Heart left ventricle (tissue), 16 donors: ENCODE measurements around the gene CACNG6. TPM values are rescaled to one million over a fixed set of nuclear protein-coding genes. Genes with fewer than 3 reads are reported as not detected.
"Not testable (repeated sequence)": the region's sequence is repeated elsewhere in the genome, so short reads cannot be mapped to it uniquely, and the experiment has no call there.

Experiments
- ATAC-seq, 4 donors: fragments of 200-7000 bp; cut with Tn5 transposase; one replicate each; pipeline ENCODE4 v1.9.1; 2020 to 2022; ENCODE audit warnings: moderate library complexity in 4 of 4, mild to moderate bottlenecking in 3 of 4, moderate number of reproducible peaks in 1 of 4
- DNase-seq, 5 donors: peaks; one replicate each; pipeline ENCODE4 v3.0.0-alpha.2; 2020
- H3K27ac ChIP-seq, 12 donors: fragments of 200-600 bp; sonication (generic) in 4 of 12; one replicate each; pipeline versions ENCODE4 v1.5.0 to v1.8.0; 2016 to 2022; ENCODE audit warnings: mild to moderate bottlenecking in 2 of 12
- H3K27me3 ChIP-seq, 9 donors: fragments of 200-600 bp; sonication (generic) in 2 of 9; one replicate each; pipeline versions ENCODE4 v1.5.1 to v1.8.0; 2016 to 2022; ENCODE audit warnings: mild to moderate bottlenecking in 3 of 9
- H3K36me3 ChIP-seq, 9 donors: fragments of 200-600 bp; sonication (generic) in 2 of 9; one replicate each; pipeline versions ENCODE4 v1.5.0 to v1.8.0; 2018 to 2022; ENCODE audit warnings: mild to moderate bottlenecking in 2 of 9
- H3K4me1 ChIP-seq, 12 donors: fragments of 200-600 bp; sonication (generic) in 4 of 12; one replicate each; pipeline versions ENCODE4 v1.5.0 to v1.8.0; 2016 to 2022; ENCODE audit warnings: mild to moderate bottlenecking in 3 of 12
- H3K4me3 ChIP-seq, 12 donors: fragments of 200-600 bp; sonication (generic) in 4 of 12; one replicate each; pipeline versions ENCODE4 v1.5.0 to v1.8.0; 2017 to 2022; ENCODE audit warnings: mild to moderate bottlenecking in 9 of 12, moderate library complexity in 4 of 12
- H3K9me3 ChIP-seq, 12 donors: fragments of 200-600 bp; sonication (generic) in 4 of 12; one replicate each; pipeline versions ENCODE4 v1.5.0 to v1.8.0; 2016 to 2022; ENCODE audit warnings: mild to moderate bottlenecking in 1 of 12
- POLR2A ChIP-seq, 2 donors: fragments of 450-650 bp; IDR thresholded peaks; one replicate each; pipeline ENCODE4 v1.6.1; 2017; ENCODE audit warnings: antibody characterized with exemption in 2 of 2, mild to moderate bottlenecking in 2 of 2, moderate library complexity in 2 of 2
- WGBS, 4 donors: extraction: QIAGEN DNeasy Blood & Tissue Kit in 2 of 4; methylation state at CpG; one replicate each; pipeline versions ENCODE4 v1.1.5 to v1.1.7; 2013 to 2018; 5-methylcytosine and 5-hydroxymethylcytosine counted together
- intact Hi-C, 10 donors: fragments of 100-400 bp; cut with DNase I; formaldehyde crosslinking; loops; one replicate each; pipeline versions ENCODE4 v1.11.1 to v1.14.2; 2022
- polyA plus RNA-seq, 2 donors: library from polyadenylated mRNA; stranded (reverse); fragments of 200-250 nt; gene quantifications; one replicate each; pipeline ENCODE4 v1.2.3, GENCODE V29; 2013
- total RNA-seq, 9 donors: library from RNA; depleted of rRNA in 2 of 9; stranded (reverse); fragments of >200 nt in 2 of 9; fragmentation: NEBNext Ultra II Directional in 3 of 9; extraction: Animal tissue kit (Norgen Biotek cat#: 25700) in 3 of 9; gene quantifications; one replicate each; pipeline versions ENCODE4 v1.1.0 to v1.2.4, GENCODE V29; 2016 to 2023
- TF ChIP-seq, protein P1 (sequence below), 12 donors: fragments of 200-600 bp; sonication (generic) in 4 of 12; IDR thresholded peaks; one replicate each; pipeline versions ENCODE4 v1.5.0 to v1.8.0; 2018 to 2022; ENCODE audit warnings: antibody characterized with exemption in 12 of 12, mild to moderate bottlenecking in 5 of 12
- donor health status: ischemic (EF 13 %, LVEDD 7.1; RV severe dilation, severe dysfunction).
- donor health status: healthy with polysubstance abuse.
- donor health status: DM: no; HTN: yes; CAD: no.
- donor health status: DM: no; HTN: no; CAD: no.
- donor health status: ischemic (EF 25% LVEDD 6.9; RV normal size, moderate dysfunction).
- donor health status: ischemic (EF 25% LVEDD 5.7; RV mildly dilated, moderate dysfunction).
- donor health status: healthy.
- donor health status: DM: yes; HTN: yes; CAD: no.
- donor health status: ischemic (EF 35%, LVEDD 5.7; RV mildly dilated, moderate dysfunction).
- donor health status: nonischemic (EF 11% LVEDD 7.7; RV severe dilation, severe dysfunction).
- donor health status: DM: yes; HTN: yes; CAD: no.
- donor health status: PGD.
- donor health status: ischemic (EF 29% LVEDD 5.4; RV normal size, mild dysfunction).
- donor health status: nonischemic (EF 23%, LVEDD 6.1; RV moderate dilation, normal function).

CACNG6 gene
- total and polyA plus RNA-seq, 11 donors: not detected

DNA sequence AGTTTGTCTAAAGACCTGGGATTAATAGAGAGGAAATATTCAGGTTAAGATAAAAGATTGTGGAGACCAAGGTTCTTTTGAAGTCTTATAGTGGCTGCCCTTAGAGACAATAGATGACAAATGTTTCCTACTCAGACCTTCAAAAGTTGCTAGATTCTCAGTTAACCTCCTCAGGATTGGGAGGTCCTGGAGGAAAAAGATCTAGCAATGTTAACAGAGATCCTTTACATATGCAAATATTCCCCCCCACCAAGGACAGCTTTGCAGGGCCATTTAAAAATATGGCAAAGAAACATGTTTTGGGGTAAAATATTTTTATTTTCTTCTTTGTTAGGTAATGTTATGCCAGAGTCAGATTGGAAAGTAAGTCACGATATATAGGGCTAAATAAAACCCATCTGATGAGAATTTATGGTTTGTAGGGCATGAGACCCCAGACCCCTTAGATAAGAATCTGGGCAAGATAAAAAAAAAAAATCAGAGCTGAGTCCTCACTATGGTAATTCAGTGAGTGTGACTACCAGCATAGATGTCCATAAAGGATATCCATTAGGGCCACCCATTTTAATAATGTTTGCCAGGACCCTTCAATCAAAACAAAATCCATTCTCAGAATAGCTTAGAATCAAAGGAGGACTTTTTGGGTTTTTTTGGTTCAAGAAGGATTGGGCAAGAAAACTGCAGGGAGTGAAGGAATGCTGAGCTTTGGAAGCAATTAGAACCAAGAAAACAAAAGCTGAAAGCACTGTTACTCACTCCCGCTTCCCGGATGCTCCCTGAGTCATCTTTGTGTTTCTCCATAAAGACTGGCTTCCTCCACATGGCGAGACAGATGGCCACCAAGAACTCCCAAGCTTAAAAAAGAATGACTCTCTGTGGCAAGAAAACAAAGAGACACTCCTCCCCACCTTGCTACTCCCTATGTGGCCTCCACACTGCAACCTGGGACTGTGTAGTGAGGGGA, 44.1 kb downstream of the CACNG6 start:
- Histone ChIP-seq H3K9me3 (no peaks in the 10 kb centered on the region), H3K27me3 (peaks cover 0 to 7% (median 0%) of the 10 kb centered on the region in 9 donors), H3K4me1 (no peaks in the 10 kb centered on the region), H3K4me3 (no peak overlapping the region), H3K36me3 (no peaks in the 10 kb centered on the region), H3K27ac (no peak overlapping the region)
- no peak for ATAC-seq
- TF ChIP-seq POLR2A (IDR thresholded peaks at IDR 0.05): no peak
- TF ChIP-seq, protein P1, sequence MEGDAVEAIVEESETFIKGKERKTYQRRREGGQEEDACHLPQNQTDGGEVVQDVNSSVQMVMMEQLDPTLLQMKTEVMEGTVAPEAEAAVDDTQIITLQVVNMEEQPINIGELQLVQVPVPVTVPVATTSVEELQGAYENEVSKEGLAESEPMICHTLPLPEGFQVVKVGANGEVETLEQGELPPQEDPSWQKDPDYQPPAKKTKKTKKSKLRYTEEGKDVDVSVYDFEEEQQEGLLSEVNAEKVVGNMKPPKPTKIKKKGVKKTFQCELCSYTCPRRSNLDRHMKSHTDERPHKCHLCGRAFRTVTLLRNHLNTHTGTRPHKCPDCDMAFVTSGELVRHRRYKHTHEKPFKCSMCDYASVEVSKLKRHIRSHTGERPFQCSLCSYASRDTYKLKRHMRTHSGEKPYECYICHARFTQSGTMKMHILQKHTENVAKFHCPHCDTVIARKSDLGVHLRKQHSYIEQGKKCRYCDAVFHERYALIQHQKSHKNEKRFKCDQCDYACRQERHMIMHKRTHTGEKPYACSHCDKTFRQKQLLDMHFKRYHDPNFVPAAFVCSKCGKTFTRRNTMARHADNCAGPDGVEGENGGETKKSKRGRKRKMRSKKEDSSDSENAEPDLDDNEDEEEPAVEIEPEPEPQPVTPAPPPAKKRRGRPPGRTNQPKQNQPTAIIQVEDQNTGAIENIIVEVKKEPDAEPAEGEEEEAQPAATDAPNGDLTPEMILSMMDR (IDR thresholded peaks at IDR 0.05): no peak
- no peak for DNase-seq
- intact Hi-C loops: no loop called here
- 50 to 66% (median 59%) methylated on average over 4 of the region's 4 CpGs for WGBS, 4 donors

DNA sequence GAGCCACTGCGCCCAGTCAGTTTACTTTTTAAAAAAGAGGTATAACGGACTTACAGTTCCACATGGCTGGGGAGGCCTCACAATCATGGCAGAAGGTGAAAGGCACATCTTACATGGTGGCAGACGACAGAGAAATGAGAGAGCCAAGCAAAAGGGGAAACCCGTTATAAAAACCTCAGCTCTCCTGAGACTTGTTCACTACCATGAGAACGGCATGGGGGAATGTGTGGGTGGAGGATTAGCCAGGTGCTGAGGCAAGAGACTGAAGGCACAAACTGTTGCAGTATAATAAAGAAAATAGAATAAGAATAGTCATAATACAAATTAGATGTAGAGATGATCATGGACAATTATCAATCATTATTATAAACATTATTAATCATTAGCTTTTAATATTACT, 45.1 kb downstream of the CACNG6 start:
- H3K4me1 ChIP-seq, H3K36me3 ChIP-seq, ATAC-seq, H3K9me3 ChIP-seq, H3K27me3 ChIP-seq, H3K4me3 ChIP-seq, intact Hi-C loops, DNase-seq, H3K27ac ChIP-seq: not testable (repeated sequence)
- WGBS, 4 donors: 73 to 77% (median 76%) methylated on average over 5 of the region's 5 CpGs

DNA sequence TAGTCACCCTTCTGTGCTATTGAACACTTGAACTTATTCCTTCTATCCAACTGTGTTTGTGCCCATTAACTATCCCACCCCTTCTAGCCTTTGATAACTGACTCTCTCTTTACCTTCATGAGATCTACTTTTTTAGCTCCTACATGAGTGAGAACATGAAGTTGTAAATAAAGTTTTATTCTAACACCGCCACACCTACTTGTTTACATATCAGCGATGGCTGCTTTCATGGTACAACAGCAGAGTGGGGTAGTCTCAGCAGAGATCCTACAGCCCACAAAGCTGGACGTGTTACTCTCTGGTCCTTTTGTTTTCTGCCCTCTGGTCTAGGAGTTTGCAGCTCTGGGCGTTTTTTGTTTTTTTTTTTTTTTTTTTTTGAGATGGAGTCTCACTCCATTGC, 48.6 kb downstream of the CACNG6 start:
- Histone ChIP-seq H3K4me1 (no peaks in the 10 kb centered on the region), H3K27me3 (peaks cover 0 to 14% (median 0%) of the 10 kb centered on the region in 9 donors), H3K9me3 (no peaks in the 10 kb centered on the region), H3K4me3 (no peak overlapping the region), H3K36me3 (no peaks in the 10 kb centered on the region), H3K27ac (no peak overlapping the region)
- 81 to 83% (median 83%) methylated on average over 4 of the region's 4 CpGs for WGBS, 4 donors
- no peak for DNase-seq
- no peak for ATAC-seq
- intact Hi-C loops: no loop called here
- TF ChIP-seq POLR2A (IDR thresholded peaks at IDR 0.05): no peak

DNA sequence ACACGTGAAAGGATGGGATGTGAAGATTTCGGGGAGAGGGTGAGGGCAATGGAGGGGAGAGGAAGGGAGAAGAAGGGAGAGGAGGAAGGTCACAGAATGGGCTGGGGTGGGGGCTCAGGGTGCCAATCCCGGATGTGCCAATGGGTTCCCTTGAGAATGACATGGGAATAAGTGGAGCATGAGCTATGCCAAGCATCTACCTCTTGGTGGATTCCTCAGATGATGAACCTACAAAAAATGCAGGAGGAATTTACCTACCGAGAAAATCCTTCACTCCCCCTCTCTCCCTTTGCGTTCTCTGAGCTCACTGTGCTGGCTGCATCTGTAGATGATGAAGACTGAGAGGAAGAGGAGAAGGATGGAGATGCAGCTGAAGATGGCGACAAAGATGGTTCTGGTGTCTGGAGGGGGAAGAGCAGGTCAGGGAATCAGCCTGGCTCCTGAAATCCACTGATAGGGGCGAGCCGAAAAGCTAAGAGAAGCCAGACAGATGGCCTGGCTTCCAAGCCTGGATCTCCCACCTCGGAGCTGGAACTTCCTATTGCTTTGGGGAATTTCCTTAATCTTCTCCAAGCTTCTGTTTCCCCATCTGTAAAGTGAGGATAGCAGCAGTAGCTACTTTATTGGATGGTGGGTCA, 50.7 kb downstream of the CACNG6 start:
- TF ChIP-seq POLR2A (IDR thresholded peaks at IDR 0.05): no peak
- TF ChIP-seq, protein P1 (IDR thresholded peaks at IDR 0.05): no peak
- intact Hi-C loops: no loop called here
- peaks cover 0 to 2% (median 0%) of the 10 kb centered on the region in 12 donors for H3K4me1 ChIP-seq
- no peak overlapping the region for H3K4me3 ChIP-seq
- no peaks in the 10 kb centered on the region for H3K36me3 ChIP-seq
- DNase-seq (no peak), ATAC-seq (no peak)
- H3K27me3 ChIP-seq: peaks cover 0 to 24% (median 0%) of the 10 kb centered on the region in 9 donors
- H3K9me3 ChIP-seq: no peaks in the 10 kb centered on the region
- no peak overlapping the region for H3K27ac ChIP-seq
- WGBS, 4 donors: 55 to 62% (median 57%) methylated on average over 9 of the region's 9 CpGs

DNA sequence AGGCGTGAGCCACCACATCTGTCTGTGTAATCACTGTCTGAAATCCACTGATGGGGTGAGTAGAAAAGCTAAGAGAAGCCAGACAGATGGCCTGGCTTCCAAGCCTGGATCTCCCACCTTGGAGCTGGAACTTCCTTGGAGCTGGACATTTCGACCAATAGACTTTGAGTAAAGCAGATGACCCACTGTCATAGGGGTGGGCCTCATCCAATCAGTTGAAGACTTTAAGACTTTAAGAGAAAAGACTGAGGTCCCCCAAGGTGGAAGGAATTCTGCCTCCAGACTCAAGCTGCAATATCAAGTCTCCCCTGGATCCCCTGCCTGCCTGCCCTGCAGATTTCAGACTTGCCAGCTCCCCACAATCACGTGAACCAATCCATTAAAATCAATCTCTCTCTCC, 51.6 kb downstream of the CACNG6 start:
- ATAC-seq: no peak
- H3K27ac ChIP-seq: no peak overlapping the region
- intact Hi-C loops: no loop called here
- 71 to 84% (median 81%) methylated on average over 3 of the region's 3 CpGs for WGBS, 4 donors
- peaks cover 0 to 33% (median 0%) of the 10 kb centered on the region in 9 donors for H3K27me3 ChIP-seq
- peaks cover 0 to 9% (median 0%) of the 10 kb centered on the region in 12 donors for H3K4me1 ChIP-seq
- DNase-seq: no peak
- no peaks in the 10 kb centered on the region for H3K9me3 ChIP-seq
- H3K36me3 ChIP-seq: no peaks in the 10 kb centered on the region
- H3K4me3 ChIP-seq: no peak overlapping the region
- TF ChIP-seq, protein P1 (IDR thresholded peaks at IDR 0.05): no peak
- no peak for TF ChIP-seq POLR2A (IDR thresholded peaks at IDR 0.05)
